ENCODE data around the gene PKIB.

DNA sequence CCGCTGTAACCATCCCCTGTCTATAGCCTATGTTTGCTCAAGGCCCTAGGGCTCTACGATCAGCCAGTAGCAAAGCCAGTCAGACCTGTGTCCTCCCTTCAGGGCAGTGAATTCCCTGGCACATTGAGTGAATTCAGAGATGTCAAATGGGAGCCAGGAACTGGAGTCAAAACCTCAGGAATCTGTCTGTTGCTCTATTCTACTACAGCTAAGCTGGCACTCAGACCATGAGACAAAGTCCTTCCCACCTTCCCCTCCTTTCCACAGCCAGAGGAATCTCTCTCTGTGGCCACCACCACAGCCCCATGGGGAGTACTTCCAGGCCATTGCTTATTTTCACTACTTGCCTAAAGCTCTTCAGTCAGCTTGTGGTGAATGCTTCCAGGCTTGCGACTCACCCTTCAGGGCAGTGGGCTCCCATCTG, 82.0 kb downstream of the PKIB start:
- no peak for TF ChIP-seq POLR2A (IDR thresholded peaks at IDR 0.05)
- no peak for TF ChIP-seq CTCF (IDR thresholded peaks at IDR 0.05)

Measured in Peyer's patch (tissue), 4 donors.